HG02938 (cell line): ENCODE measurements around the gene SPTBN5.

Experiments used
- ATAC-seq: cut with Tn5 transposase; IDR thresholded peaks from one replicate; pipeline ENCODE4 v1.9.1; 2021; ENCODE audit warnings: mild to moderate bottlenecking, moderate library complexity; ENCODE audit not compliant: unreplicated experiment

Gene SPTBN5

DNA sequence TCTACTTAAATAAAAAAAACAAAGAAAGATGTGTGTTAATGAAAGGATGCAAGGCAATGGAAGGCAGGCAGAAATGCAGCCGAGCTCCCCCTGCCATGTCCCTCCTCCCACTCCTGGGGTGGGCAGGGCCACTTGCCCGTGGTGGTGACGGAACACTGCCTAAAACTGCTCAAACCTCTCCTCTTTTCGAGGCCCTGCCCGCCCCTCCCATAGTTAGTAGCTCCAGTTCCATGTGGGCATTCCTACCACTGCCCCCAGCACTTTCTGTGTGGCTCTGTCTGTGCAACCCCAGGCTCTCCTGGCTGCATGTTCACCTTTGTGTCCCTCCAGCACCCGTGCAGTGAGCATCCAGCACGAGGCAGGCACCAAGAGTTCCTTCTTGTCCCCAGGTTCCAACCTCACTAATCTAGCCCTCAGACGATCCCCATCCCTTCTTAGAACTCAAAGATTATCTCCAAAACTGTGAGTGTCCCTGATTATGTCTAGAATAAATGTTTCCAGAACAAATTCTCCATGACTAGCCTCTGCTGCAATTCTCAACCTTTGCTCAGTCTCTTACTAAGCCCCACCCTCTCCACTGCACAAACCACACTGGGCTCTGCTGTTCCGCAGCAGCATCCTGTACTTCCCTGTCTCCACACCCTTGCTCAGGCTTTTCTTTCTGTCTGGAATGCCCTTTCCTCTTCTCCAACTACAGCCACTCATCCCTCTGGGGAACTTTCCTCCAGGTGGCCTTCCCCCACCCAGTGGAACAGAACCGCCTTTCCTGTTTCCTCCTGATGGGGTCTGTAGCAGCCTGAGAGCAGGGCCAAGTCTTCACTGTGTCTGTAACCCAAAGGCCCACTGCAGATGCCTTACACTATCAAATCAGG, 32.6 kb upstream of the SPTBN5 start:
- ATAC-seq = no peak

- ATAC-seq = no peak
Observed at GRCh38 chr15:41925086-41925608, 31.3 kb upstream of the SPTBN5 start.

GRCh38 chr15:41923401-41923997, 29.6 kb upstream of the SPTBN5 start:
- no peak for ATAC-seq

DNA sequence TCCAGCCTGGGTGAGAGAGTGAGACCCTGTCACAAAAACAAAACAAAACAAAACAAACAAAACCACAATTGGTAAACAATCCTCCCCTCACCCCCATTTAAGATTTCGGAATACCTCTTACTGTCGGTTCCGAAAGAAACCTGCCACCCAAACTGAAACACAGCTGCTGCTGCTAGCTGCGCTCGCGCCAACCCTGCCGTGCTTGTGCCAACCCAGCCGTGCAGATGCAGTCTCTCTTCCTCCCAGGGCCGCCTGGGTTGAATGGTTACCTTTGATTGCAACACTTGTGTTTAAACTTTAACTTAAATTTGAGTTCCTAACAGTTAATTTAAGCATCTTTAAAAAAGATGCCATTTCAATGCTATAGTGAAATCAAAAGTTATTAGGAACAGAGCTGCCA, 28.5 kb upstream of the SPTBN5 start:
- no peak for ATAC-seq

DNA sequence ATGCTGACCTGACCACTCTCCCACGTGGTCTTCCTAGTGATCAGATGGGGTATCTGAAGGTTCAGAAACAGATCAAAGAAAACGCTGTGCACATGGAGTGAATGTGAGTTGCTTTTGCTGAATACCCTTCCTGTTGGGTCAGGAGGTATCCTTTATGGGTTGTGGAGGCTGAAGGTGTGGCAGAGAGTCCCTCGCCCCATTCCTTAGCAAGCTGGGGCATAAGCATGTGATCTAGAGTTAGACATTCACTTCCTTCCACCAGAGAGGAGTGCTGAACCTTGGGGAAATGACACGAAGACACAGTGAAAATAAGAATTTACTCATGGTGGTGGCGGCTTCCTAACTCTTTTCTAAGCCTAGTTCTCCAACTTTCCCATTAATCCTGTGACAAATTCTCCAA, 27.8 kb upstream of the SPTBN5 start:
- ATAC-seq = no peak

DNA sequence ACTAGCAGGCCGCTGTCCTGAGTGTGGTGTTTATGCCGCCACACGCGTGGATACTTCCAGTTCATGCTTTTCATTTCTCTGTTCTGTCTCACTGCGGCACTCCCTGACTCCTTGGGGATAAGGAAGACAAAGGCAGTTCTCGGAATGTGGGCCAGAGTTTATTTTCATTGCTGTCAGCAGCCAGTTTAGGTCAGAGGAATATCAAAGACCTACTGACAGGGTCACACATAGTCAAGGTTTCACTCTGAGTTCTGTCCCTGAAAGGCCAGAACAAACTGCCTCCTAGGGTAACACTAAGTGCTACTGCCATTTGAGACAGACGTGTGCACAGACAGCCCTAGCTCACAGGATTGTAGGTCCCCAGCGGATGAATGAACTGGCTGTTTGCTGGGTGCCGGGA, 27.3 kb upstream of the SPTBN5 start:
- no peak for ATAC-seq

DNA sequence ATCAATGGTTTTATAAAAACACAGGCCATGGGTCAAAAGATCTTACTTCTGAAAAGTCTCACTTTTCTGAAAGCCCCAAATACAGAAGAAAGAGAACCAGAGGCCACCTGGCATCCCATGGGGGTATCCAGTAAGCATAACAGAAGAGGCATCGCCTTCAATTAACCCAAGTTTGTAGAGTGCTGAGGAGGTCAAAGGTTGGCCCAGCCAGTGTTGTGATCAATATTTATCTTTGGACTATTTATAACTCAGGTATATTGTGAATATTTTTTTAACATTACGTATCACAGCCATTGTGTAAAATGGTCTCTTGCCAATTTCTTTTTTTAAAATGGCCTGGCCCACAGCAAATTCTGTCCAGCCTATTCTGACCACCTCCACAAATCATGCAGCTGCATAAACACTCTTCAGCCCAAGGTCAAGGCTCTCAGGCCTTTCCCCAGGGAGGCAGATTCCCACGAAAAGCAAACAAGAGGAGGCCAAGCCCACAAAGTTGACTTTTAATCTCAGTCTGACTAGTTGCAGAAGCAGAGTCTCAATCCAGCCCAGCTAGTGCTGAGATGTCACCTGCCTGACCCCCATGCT, 26.2 kb upstream of the SPTBN5 start:
- ATAC-seq = no peak

GRCh38 chr15:41919201-41919820, 25.5 kb upstream of the SPTBN5 start:
- no peak for ATAC-seq

- no peak for ATAC-seq
Observed at GRCh38 chr15:41918506-41919126, 24.8 kb upstream of the SPTBN5 start.

- ATAC-seq = no peak
Observed at GRCh38 chr15:41917767-41918430, 24.0 kb upstream of the SPTBN5 start.

DNA sequence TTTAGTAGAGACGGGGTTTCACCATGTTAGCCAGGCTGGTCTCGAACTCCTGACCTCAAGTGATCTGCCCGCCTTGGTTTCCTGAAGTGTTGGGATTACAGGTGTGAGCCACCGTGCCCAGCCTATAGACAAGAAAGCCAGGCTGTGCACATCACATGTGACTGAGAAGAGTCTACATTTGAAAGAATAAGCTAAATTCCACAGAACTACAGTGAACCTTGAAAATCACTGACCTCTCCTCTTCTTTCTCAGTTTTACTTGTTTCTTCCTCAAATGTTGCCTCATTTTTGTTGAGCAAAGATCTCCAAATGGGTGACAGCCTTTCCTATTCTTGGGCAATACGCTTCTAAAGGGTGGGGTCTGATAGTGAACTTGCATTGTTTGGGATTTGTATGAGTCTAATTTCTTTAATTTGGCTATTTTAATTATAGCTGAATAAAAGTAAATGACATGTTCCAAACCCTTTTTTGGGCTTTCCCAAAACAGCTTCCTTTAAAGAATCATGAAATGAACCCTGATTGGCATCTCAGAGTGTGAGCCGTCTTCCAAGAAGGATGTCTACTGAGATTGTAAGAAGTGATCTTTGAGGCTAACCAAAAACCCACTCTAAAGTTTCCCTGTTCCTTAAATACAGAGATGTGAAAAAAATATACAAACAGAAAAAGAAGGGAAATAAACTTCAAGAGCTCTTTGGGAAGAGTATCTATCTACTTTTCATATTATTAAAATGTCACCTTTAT, 21.6 kb upstream of the SPTBN5 start:
- no peak for ATAC-seq

- no peak for ATAC-seq
Observed at GRCh38 chr15:41914411-41914810, 20.6 kb upstream of the SPTBN5 start.

DNA sequence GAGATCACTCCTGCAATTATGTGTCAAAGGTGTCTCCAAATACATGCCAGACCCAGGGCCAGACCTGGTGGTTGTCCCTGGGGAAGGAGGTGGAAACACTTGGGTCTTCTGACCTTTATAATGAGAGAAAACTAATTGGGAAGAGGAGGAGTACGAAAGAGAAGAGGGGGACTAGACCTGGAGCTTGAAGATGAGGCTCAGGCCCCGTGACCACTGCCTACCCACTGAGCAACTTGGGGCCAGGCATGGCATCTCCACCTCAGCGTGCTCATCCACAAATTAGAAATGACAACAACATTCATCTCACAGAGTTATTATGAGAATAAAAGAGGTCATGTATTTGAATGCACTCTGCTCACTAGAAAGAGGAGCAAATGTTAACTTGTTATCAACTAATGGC, 19.4 kb upstream of the SPTBN5 start:
- no peak for ATAC-seq

DNA sequence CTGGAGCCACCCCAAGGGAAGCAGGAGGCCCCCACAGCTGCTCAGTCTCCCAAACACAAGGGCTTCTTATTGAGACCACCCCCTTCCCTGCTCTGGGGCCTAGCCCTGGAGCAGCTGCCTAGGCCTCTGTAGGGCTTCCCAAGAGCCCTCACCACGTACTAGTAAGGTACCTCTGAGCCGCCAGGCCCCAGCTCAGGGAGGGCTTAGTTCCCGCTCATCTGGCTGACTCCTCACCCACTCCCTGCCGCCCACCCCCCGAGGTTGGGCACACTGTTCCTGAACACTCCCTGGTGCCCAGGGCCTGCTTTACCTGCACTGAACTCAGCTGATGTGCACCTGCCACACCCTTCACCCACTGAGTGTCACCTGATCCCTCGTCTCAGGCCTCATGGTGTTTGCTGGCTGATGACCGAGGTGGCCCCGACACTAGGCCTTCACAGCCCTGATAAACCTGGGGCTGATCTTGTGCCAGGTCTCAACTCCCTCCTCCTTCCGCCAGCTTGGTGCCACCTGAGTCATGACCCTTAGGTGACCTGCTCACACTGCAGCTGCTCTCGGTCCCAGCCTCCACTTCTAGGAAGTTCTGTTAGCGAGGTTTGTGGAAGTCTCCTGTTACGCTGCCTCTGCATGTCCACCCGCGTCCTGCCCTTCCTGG, 18.0 kb upstream of the SPTBN5 start:
- no peak for ATAC-seq

DNA sequence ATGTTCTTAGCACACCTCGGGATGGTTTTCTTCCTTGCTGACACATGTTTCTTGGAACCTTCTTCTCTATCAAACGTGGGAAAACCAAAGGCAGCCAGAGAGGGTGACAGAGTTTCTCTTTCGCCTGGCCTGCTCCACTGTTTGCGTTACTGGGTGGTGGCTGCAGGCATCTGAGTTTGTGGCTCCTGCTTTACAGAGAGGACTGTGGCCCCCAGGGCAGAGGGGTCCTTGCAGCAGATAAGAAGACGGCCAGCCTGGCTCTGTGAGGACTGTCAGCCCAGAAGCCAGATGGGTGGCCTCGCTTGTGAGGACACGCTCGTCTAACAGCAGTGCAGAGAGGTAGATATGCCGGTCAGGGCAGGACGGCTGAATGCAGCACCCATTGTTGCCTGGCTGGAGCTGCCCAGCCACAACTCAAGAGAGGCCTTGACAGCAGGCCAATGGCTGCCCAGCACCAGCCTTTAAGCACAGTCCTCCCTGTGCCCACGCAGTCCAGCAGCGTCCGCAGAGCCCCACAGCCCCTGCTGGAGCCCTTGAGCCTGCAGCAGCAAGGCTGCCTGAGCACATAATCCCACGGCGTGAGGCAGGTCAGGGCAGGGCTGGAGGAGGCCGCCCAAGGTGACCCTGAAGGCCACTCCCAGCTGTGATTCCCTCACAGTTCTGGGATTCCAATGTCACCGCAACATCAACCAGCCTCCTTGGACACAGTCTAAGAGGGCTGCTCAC, 15.0 kb upstream of the SPTBN5 start:
- ATAC-seq = no peak

- no peak for ATAC-seq
Observed at GRCh38 chr15:41907141-41907540, 13.3 kb upstream of the SPTBN5 start.

DNA sequence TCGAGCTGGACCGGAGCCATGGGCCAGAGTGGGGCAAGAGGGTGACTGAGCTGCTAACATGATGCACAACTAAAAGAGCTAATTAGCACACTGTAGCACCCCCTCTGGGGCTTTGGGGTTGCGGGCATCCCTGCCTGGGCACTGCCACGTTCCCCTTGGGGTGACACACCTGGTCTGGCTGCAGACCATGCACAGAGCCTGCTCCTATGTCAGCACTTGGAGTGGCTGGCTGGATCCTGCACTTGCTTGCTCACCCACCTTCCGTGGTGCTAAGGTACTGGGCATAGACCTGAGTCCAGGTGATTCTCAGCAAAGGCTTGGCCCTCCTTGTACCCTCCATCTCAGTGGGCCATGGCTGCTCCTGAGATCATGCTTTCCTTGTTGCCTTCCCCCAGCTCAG, 12.8 kb upstream of the SPTBN5 start:
- ATAC-seq = no peak

- ATAC-seq = no peak
Observed at GRCh38 chr15:41905036-41905793, 11.4 kb upstream of the SPTBN5 start.
